ENCODE data around the gene FCHSD2. TPM values are rescaled to one million over a fixed set of nuclear protein-coding genes. Genes with fewer than 3 reads are reported as not detected.

FCHSD2 gene
- total RNA-seq, 1 donor from 2014 or later, result 18.9 TPM

DNA sequence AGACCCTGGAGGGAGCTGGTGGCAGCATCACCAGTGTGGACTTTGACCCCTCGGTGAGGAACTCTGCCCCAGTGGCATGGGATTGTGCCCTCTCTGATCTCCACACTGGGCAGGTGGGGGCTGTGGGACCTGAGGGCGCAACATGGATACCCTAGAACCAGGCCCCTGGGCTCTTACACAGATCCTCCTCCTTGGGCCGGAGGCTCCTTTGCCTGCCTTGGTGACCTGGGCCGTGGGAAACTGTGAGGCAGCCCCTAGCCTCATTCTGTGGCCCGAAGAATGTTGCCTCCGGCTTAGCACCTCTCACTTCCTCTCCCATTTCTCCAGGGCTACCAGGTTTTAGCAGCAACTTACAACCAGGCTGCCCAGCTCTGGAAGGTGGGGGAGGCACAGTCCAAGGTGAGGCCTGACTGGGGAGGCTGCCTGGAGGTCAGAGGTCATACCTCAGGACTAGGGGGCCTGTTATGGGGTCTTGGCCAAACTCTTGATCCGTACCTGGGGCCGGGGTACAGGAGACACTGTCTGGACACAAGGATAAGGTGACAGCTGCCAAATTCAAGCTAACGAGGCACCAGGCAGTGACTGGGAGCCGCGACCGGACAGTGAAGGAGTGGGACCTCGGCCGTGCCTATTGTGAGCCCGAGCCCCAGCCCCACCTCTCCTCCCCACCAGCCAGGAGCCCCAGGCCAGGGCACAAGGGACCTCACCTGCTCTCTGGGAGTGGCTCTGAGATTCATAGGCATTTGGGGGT is 315.8 kb downstream of the FCHSD2 start:
- Histone ChIP-seq H3K4me3 (ENCODE audit: insufficient read depth, low read depth, low read length) (no peak overlapping the region), H3K27me3 (ENCODE audit: insufficient read depth, low read length) (no peaks in the 10 kb centered on the region), H3K9me3 (ENCODE audit: insufficient read depth, low read depth, low read length) (no peaks in the 10 kb centered on the region), H3K4me1 (ENCODE audit: insufficient read depth, low read length) (peaks cover 11% of the 10 kb centered on the region), H3K36me3 (ENCODE audit: insufficient read depth, low read length) (no peaks in the 10 kb centered on the region), H2AFZ (ENCODE audit: low read depth, low read length) (no peak overlapping the region), H3K4me2 (ENCODE audit: low read length) (no peak overlapping the region), H4K20me1 (ENCODE audit: insufficient read depth, low read length) (no peaks in the 10 kb centered on the region), H3K27ac (ENCODE audit: low read depth, low read length) (no peak overlapping the region), H3K9ac (ENCODE audit: low read length) (no peak overlapping the region), H3K79me2 (ENCODE audit: insufficient read depth, low read length) (no peaks in the 10 kb centered on the region)
- DNase-seq (ENCODE audit: low read depth), result no peak
- Mint-ChIP-seq H3K27ac (ENCODE audit: unreplicated experiment) (no peak overlapping the region), H3K9me3 (ENCODE audit: unreplicated experiment) (no peaks in the 10 kb centered on the region), H3K4me3 (ENCODE audit: unreplicated experiment) (no peak overlapping the region), H3K36me3 (ENCODE audit: low read depth, unreplicated experiment) (peaks cover 9% of the 10 kb centered on the region), H3K4me1 (ENCODE audit: low read depth, unreplicated experiment) (peaks cover 4% of the 10 kb centered on the region), H3K27me3 (ENCODE audit: low read depth, unreplicated experiment) (peaks cover 2% of the 10 kb centered on the region)
- TF ChIP-seq EZH2 (IDR thresholded peaks at IDR 0.05; ENCODE audit: insufficient read depth, low read length), result no peak
- TF ChIP-seq, protein P1, sequence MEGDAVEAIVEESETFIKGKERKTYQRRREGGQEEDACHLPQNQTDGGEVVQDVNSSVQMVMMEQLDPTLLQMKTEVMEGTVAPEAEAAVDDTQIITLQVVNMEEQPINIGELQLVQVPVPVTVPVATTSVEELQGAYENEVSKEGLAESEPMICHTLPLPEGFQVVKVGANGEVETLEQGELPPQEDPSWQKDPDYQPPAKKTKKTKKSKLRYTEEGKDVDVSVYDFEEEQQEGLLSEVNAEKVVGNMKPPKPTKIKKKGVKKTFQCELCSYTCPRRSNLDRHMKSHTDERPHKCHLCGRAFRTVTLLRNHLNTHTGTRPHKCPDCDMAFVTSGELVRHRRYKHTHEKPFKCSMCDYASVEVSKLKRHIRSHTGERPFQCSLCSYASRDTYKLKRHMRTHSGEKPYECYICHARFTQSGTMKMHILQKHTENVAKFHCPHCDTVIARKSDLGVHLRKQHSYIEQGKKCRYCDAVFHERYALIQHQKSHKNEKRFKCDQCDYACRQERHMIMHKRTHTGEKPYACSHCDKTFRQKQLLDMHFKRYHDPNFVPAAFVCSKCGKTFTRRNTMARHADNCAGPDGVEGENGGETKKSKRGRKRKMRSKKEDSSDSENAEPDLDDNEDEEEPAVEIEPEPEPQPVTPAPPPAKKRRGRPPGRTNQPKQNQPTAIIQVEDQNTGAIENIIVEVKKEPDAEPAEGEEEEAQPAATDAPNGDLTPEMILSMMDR (IDR thresholded peaks at IDR 0.05; ENCODE audit: insufficient read depth, low read depth, low read length), result no peak
- no peak for FAIRE-seq

- no peaks in the 10 kb centered on the region for H3K79me2 ChIP-seq (ENCODE audit: insufficient read depth, low read length)
- Mint-ChIP-seq H3K27ac (ENCODE audit: unreplicated experiment) (no peak overlapping the region), H3K4me3 (ENCODE audit: unreplicated experiment) (no peak overlapping the region), H3K9me3 (ENCODE audit: unreplicated experiment) (no peaks in the 10 kb centered on the region), H3K36me3 (ENCODE audit: low read depth, unreplicated experiment) (peaks cover 9% of the 10 kb centered on the region), H3K27me3 (ENCODE audit: low read depth, unreplicated experiment) (peaks cover 2% of the 10 kb centered on the region), H3K4me1 (ENCODE audit: low read depth, unreplicated experiment) (peaks cover 4% of the 10 kb centered on the region)
- peaks cover 14% of the 10 kb centered on the region for H3K4me1 ChIP-seq (ENCODE audit: insufficient read depth, low read length)
- H2AFZ ChIP-seq (ENCODE audit: low read depth, low read length), result no peak overlapping the region
- no peak overlapping the region for H3K9ac ChIP-seq (ENCODE audit: low read length)
- H3K4me2 ChIP-seq (ENCODE audit: low read length), result no peak overlapping the region
- FAIRE-seq (no peak), DNase-seq (ENCODE audit: low read depth) (no peak)
- no peak overlapping the region for H3K27ac ChIP-seq (ENCODE audit: low read depth, low read length)
- no peaks in the 10 kb centered on the region for H4K20me1 ChIP-seq (ENCODE audit: insufficient read depth, low read length)
- TF ChIP-seq, protein P1 (IDR thresholded peaks at IDR 0.05; ENCODE audit: insufficient read depth, low read depth, low read length), result no peak
- TF ChIP-seq EZH2 (IDR thresholded peaks at IDR 0.05; ENCODE audit: insufficient read depth, low read length), result no peak
- H3K36me3 ChIP-seq (ENCODE audit: insufficient read depth, low read length), result no peaks in the 10 kb centered on the region
- no peaks in the 10 kb centered on the region for H3K27me3 ChIP-seq (ENCODE audit: insufficient read depth, low read length)
- no peak overlapping the region for H3K4me3 ChIP-seq (ENCODE audit: insufficient read depth, low read depth, low read length)
- H3K9me3 ChIP-seq (ENCODE audit: insufficient read depth, low read depth, low read length), result no peaks in the 10 kb centered on the region
Measured at GRCh38 chr11:72825661-72826060, 316.5 kb downstream of the FCHSD2 start.

Data from astrocyte (in vitro differentiated cells and primary cell).